NOMO-1 (cell line): ENCODE measurements around the gene RNU6-1.

Experiments
- DNase-seq, 2 experiments: peaks; one replicate each; lab custom pipeline; 2025; ENCODE audit not compliant: unreplicated experiment in 2 of 2; lab: John Stamatoyannopoulos, UW

RNU6-1 gene

GRCh38 chr15:67839929-67840748 lies at the start of gene RNU6-1:
RNU6-1 (minus strand) TSS chr15:67840045.
- peak; percentile 94 to 98 for DNase-seq

- no peak for DNase-seq
Measured at GRCh38 chr15:67887776-67888175, 47.9 kb upstream of the RNU6-1 start.

- no peak for DNase-seq
Measured at GRCh38 chr15:67885861-67886260, 46.0 kb upstream of the RNU6-1 start.

GRCh38 chr15:67885175-67885523 lies 45.3 kb upstream of the RNU6-1 start:
- DNase-seq = no peak

GRCh38 chr15:67884514-67885174 lies 44.8 kb upstream of the RNU6-1 start:
- peak; percentile 52 to 56 for DNase-seq

- no peak for DNase-seq
Measured at GRCh38 chr15:67884009-67884408, 44.2 kb upstream of the RNU6-1 start.

- DNase-seq = no peak
Measured at GRCh38 chr15:67883234-67883773, 43.5 kb upstream of the RNU6-1 start.

GRCh38 chr15:67882487-67883233 lies 42.8 kb upstream of the RNU6-1 start:
- peak; percentile 87 to 93 for DNase-seq

GRCh38 chr15:67880651-67881182 lies 40.9 kb upstream of the RNU6-1 start:
- peak; percentile 68 to 89 for DNase-seq

GRCh38 chr15:67879440-67880129 lies 39.7 kb upstream of the RNU6-1 start:
- peak; percentile 74 to 87 for DNase-seq

GRCh38 chr15:67878712-67879206 lies 38.9 kb upstream of the RNU6-1 start:
- no peak for DNase-seq

GRCh38 chr15:67873777-67874176 lies 33.9 kb upstream of the RNU6-1 start:
- DNase-seq = no peak

- DNase-seq = no peak
Measured at GRCh38 chr15:67870868-67871408, 31.1 kb upstream of the RNU6-1 start.

- DNase-seq = no peak
Measured at GRCh38 chr15:67869701-67870100, 29.9 kb upstream of the RNU6-1 start.

- no peak for DNase-seq
Measured at GRCh38 chr15:67865766-67866165, 25.9 kb upstream of the RNU6-1 start.

- no peak for DNase-seq
Measured at GRCh38 chr15:67865331-67865730, 25.5 kb upstream of the RNU6-1 start.

- peak; percentile 74 to 84 for DNase-seq
Measured at GRCh38 chr15:67863442-67863987, 23.7 kb upstream of the RNU6-1 start.

GRCh38 chr15:67862750-67863441 lies 23.1 kb upstream of the RNU6-1 start:
- no peak for DNase-seq

GRCh38 chr15:67861983-67862382 lies 22.1 kb upstream of the RNU6-1 start:
- DNase-seq = no peak
